ENCODE results near the gene BORCS6.

Gene BORCS6

GRCh38 chr17:8189041-8189710, 804 bp downstream of the BORCS6 start:
- TF ChIP-seq CTCF (IDR thresholded peaks at IDR 0.05; ENCODE audit: insufficient read depth, low read depth, low read length, missing control alignments): no peak
- peak overlapping the region; percentile 86 for H3K4me3 ChIP-seq (ENCODE audit: low read depth, low read length)
- peak; percentile 35 for DNase-seq (ENCODE audit: low read depth)

- TF ChIP-seq CTCF (IDR thresholded peaks at IDR 0.05; ENCODE audit: insufficient read depth, low read depth, low read length, missing control alignments): no peak
- no peak for DNase-seq (ENCODE audit: low read depth)
- peak overlapping the region; percentile 86 for H3K4me3 ChIP-seq (ENCODE audit: low read depth, low read length)
Observed at GRCh38 chr17:8188263-8188839, 1.6 kb downstream of the BORCS6 start.

- peak; percentile 98 for DNase-seq (ENCODE audit: low read depth)
- TF ChIP-seq CTCF (IDR thresholded peaks at IDR 0.05; ENCODE audit: insufficient read depth, low read depth, low read length, missing control alignments): no peak
- H3K4me3 ChIP-seq (ENCODE audit: low read depth, low read length): peak overlapping the region; percentile 92
Observed at GRCh38 chr17:8187517-8188262, 2.3 kb downstream of the BORCS6 start.

GRCh38 chr17:8186787-8187516, 3.0 kb downstream of the BORCS6 start:
- H3K4me3 ChIP-seq (ENCODE audit: low read depth, low read length): peak overlapping the region; percentile 92
- TF ChIP-seq CTCF (IDR thresholded peaks at IDR 0.05; ENCODE audit: insufficient read depth, low read depth, low read length, missing control alignments): peak; percentile 26
- DNase-seq (ENCODE audit: low read depth): peak; percentile 97

- DNase-seq (ENCODE audit: low read depth): no peak
- H3K4me3 ChIP-seq (ENCODE audit: low read depth, low read length): peak overlapping the region; percentile 92
- no peak for TF ChIP-seq CTCF (IDR thresholded peaks at IDR 0.05; ENCODE audit: insufficient read depth, low read depth, low read length, missing control alignments)
Observed at GRCh38 chr17:8186446-8186786, 3.6 kb downstream of the BORCS6 start.

- DNase-seq (ENCODE audit: low read depth): peak; percentile 90
- TF ChIP-seq CTCF (IDR thresholded peaks at IDR 0.05; ENCODE audit: insufficient read depth, low read depth, low read length, missing control alignments): no peak
- peak overlapping the region; percentile 92 for H3K4me3 ChIP-seq (ENCODE audit: low read depth, low read length)
Observed at GRCh38 chr17:8185582-8186445, 4.2 kb downstream of the BORCS6 start.

All from GM12865 (cell line).